GM19025 (cell line): Measurements from ENCODE around the gene PXDC1.

Experiments
- ATAC-seq: cut with Tn5 transposase; IDR thresholded peaks from one replicate; pipeline ENCODE4 v1.9.1; 2021; ENCODE audit warnings: mild to moderate bottlenecking, low read depth, moderate library complexity; ENCODE audit not compliant: unreplicated experiment

Gene PXDC1, protein sequence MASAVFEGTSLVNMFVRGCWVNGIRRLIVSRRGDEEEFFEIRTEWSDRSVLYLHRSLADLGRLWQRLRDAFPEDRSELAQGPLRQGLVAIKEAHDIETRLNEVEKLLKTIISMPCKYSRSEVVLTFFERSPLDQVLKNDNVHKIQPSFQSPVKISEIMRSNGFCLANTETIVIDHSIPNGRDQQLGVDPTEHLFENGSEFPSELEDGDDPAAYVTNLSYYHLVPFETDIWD

GRCh38 chr6:3751077-3751729 lies at the start of gene PXDC1:
PXDC1 (minus strand) TSS chr6:3751713; CDS start chr6:3751531, 182 bp downstream.
- peak; percentile 11 for ATAC-seq

- ATAC-seq, result no peak
Measured at GRCh38 chr6:3800850-3801591, 49.5 kb upstream of the PXDC1 start.

GRCh38 chr6:3799719-3800118 lies 48.2 kb upstream of the PXDC1 start:
- ATAC-seq, result no peak

- ATAC-seq, result no peak
Measured at GRCh38 chr6:3798055-3798919, 46.8 kb upstream of the PXDC1 start.

- ATAC-seq, result no peak
Measured at GRCh38 chr6:3797231-3798054, 45.9 kb upstream of the PXDC1 start.

DNA sequence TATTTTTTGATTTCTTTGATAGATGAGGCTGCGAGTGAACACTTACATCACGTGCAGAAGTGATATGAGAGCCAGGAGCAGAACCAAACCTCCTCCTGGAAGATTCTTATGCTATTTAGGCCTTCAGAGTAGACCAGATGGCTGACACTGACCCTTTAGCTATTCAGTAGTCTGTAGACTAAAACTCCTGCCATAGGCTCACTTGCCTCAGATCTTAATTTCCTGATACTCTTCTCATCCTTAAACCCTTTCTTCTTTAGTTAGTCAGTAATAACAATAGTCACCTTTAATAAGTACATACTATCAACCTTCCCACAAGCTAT lies 45.2 kb upstream of the PXDC1 start:
- ATAC-seq, result no peak

- no peak for ATAC-seq
Measured at GRCh38 chr6:3795836-3796718, 44.6 kb upstream of the PXDC1 start.

DNA sequence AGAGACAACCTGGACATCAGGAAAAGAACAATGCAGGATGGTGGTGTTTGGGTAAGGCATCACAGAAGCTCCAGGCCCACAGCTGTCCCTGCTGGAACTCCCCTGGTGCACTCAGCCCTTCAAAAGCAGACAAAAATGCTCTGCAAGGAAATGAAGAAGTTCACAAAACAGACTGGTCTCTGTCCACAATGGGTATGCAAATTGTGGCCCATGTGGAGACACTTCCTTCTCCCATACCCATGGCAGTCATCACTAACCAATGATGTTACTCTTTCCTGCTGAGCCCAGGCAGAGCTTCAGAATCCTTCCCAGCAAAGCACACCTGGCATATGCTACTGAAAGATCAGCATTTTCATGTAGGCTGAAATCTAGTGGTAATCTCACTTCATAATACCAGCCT lies 42.6 kb upstream of the PXDC1 start:
- ATAC-seq, result peak; percentile 63

- ATAC-seq, result no peak
Measured at GRCh38 chr6:3793545-3793944, 42.0 kb upstream of the PXDC1 start.

GRCh38 chr6:3791526-3792203 lies 40.2 kb upstream of the PXDC1 start:
- no peak for ATAC-seq

GRCh38 chr6:3789896-3790558 lies 38.5 kb upstream of the PXDC1 start:
- ATAC-seq, result no peak

- ATAC-seq, result no peak
Measured at GRCh38 chr6:3789018-3789895, 37.7 kb upstream of the PXDC1 start.

- ATAC-seq, result no peak
Measured at GRCh38 chr6:3788408-3789017, 37.0 kb upstream of the PXDC1 start.

DNA sequence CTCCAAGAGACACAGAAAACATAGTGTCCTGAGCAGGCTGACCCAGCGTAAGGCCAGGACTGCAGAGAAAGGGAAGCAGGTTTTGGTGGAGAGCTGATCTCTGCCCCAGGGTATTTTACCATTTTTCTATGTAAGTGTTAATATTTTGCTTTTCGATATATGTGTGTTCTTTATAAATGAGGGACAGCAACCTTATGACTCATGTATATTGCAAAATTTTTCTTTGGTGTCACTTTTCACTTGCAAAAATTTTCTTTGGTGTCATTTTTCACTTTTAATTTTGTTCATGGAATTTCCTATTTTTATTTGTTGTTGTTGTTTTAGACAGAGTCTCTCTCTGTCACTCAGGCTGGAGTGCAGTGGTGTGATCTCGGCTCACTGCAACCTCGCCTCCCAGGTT lies 34.6 kb upstream of the PXDC1 start:
- no peak for ATAC-seq

GRCh38 chr6:3785745-3786098 lies 34.2 kb upstream of the PXDC1 start:
- ATAC-seq, result no peak

DNA sequence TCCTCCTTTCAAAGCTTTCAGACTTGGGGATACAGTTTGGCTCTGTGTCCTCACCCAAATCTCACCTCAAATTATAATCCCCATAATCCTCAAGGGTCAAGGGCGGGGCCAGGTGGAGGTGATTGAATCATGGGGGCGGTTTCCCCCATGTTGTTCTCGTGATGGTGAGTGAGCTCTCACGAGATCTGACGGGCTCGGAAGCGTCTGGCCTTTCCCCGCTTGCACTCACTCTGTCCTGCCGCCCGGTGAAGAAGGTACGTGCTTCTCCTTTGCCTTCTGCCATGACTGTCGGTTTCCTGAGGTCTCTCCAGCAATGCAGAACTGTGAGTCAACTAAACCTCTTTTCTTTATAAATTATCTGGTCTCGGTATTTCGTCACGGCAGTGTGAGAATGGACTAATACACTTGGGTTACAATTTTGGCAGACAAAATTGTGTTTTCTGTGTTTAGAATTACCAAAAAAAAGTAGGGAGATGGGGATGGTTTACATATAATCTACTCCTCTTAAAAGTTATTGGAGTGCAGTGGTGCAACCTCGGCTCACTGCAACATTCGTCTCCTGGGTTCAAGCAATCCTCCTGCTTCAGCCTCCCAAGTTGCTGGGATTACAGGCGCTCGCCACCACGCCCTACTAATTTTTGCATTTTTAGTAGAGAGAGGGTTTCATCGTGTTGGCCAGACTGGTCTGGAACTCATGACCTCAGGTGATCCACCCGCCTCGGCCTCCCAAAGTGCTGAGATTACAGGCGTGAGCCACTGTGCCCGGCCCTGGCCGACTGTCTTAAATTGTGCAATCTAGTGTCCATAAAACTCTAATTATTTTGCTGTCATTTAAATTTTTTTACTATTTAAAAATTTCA lies 33.6 kb upstream of the PXDC1 start:
- no peak for ATAC-seq
